Measurements from ENCODE around the gene MUTYH. TPM values are rescaled to one million over a fixed set of nuclear protein-coding genes. Genes with fewer than 3 reads are reported as not detected.

The MUTYH gene
- total and polyA plus RNA-seq, 2 experiments from 2014 or later: 23.5 to 29.6 TPM

- H3K36me3 ChIP-seq (replicated peaks; ENCODE audit: insufficient read depth, low read depth): no peaks in the 10 kb centered on the region
- no peaks in the 10 kb centered on the region for H3K9me2 ChIP-seq (replicated peaks; ENCODE audit: insufficient read depth)
- H3K27me3 ChIP-seq: no peaks in the 10 kb centered on the region
- H3K79me2 ChIP-seq: peaks cover 6% of the 10 kb centered on the region
- no peak overlapping the region for H2AFZ ChIP-seq
- no peak overlapping the region for H3K4me2 ChIP-seq
- 96% methylated on average over 10 of the region's 10 CpGs for whole genome bisulfite sequencing (ENCODE audit: low lambda C conversion rate, missing lambda C conversion rate)
- H3K4me3 ChIP-seq: no peak overlapping the region
- H4K20me1 ChIP-seq (ENCODE audit: insufficient read depth, poor library complexity, severe bottlenecking): no peaks in the 10 kb centered on the region
- H3K9me3 ChIP-seq (ENCODE audit: low read depth): no peaks in the 10 kb centered on the region
- H3K4me1 ChIP-seq (ENCODE audit: insufficient read depth): peaks cover 24% of the 10 kb centered on the region
- no peak for TF ChIP-seq CTCF (IDR thresholded peaks at IDR 0.05; ENCODE audit: poor library complexity)
- TF ChIP-seq EZH2phosphoT487 (IDR thresholded peaks at IDR 0.05; ENCODE audit: low read depth, severe bottlenecking, unreplicated experiment): no peak
- TF ChIP-seq EZH2 (IDR thresholded peaks at IDR 0.05; ENCODE audit: borderline replicate concordance): no peak
- H3K27ac ChIP-seq: no peak overlapping the region
- DNase-seq (ENCODE audit: low spot score): no peak
Measured at GRCh38 chr1:45332346-45332720, 7.9 kb downstream of the MUTYH start.

GRCh38 chr1:45331436-45332345, 8.5 kb downstream of the MUTYH start:
- TF ChIP-seq CTCF (IDR thresholded peaks at IDR 0.05; ENCODE audit: poor library complexity) (no peak), EZH2 (IDR thresholded peaks at IDR 0.05; ENCODE audit: borderline replicate concordance) (no peak), EZH2phosphoT487 (IDR thresholded peaks at IDR 0.05; ENCODE audit: low read depth, severe bottlenecking, unreplicated experiment) (no peak)
- H3K36me3 ChIP-seq (replicated peaks; ENCODE audit: insufficient read depth, low read depth): no peaks in the 10 kb centered on the region
- H3K4me3 ChIP-seq: no peak overlapping the region
- no peak overlapping the region for H3K4me2 ChIP-seq
- no peaks in the 10 kb centered on the region for H3K27me3 ChIP-seq
- H4K20me1 ChIP-seq (ENCODE audit: insufficient read depth, poor library complexity, severe bottlenecking): no peaks in the 10 kb centered on the region
- no peak overlapping the region for H3K27ac ChIP-seq
- peaks cover 5% of the 10 kb centered on the region for H3K79me2 ChIP-seq
- H2AFZ ChIP-seq: no peak overlapping the region
- H3K9me3 ChIP-seq (ENCODE audit: low read depth): no peaks in the 10 kb centered on the region
- H3K4me1 ChIP-seq (ENCODE audit: insufficient read depth): peaks cover 22% of the 10 kb centered on the region
- no peak for DNase-seq (ENCODE audit: low spot score)
- WGBS (ENCODE audit: low lambda C conversion rate, missing lambda C conversion rate): 97% methylated on average over 18 of the region's 18 CpGs
- no peaks in the 10 kb centered on the region for H3K9me2 ChIP-seq (replicated peaks; ENCODE audit: insufficient read depth)

GRCh38 chr1:45329445-45329844, 10.8 kb downstream of the MUTYH start:
- Histone ChIP-seq H2AFZ (no peak overlapping the region), H3K4me3 (no peak overlapping the region), H3K4me1 (ENCODE audit: insufficient read depth) (peaks cover 12% of the 10 kb centered on the region), H3K27ac (no peak overlapping the region), H3K27me3 (no peaks in the 10 kb centered on the region), H4K20me1 (ENCODE audit: insufficient read depth, poor library complexity, severe bottlenecking) (no peaks in the 10 kb centered on the region), H3K36me3 (replicated peaks; ENCODE audit: insufficient read depth, low read depth) (no peaks in the 10 kb centered on the region), H3K9me3 (ENCODE audit: low read depth) (no peaks in the 10 kb centered on the region), H3K79me2 (peaks cover 3% of the 10 kb centered on the region), H3K9me2 (replicated peaks; ENCODE audit: insufficient read depth) (no peaks in the 10 kb centered on the region), H3K4me2 (no peak overlapping the region)
- 36% methylated on average over 4 of the region's 4 CpGs for WGBS (ENCODE audit: low lambda C conversion rate, missing lambda C conversion rate)
- DNase-seq (ENCODE audit: low spot score): no peak
- TF ChIP-seq EZH2 (IDR thresholded peaks at IDR 0.05; ENCODE audit: borderline replicate concordance) (no peak), EZH2phosphoT487 (IDR thresholded peaks at IDR 0.05; ENCODE audit: low read depth, severe bottlenecking, unreplicated experiment) (no peak)

- Histone ChIP-seq H3K79me2 (peaks cover 3% of the 10 kb centered on the region), H3K4me2 (peak overlapping the region; percentile 90), H4K20me1 (ENCODE audit: insufficient read depth, poor library complexity, severe bottlenecking) (no peaks in the 10 kb centered on the region), H3K4me3 (no peak overlapping the region), H3K9me3 (ENCODE audit: low read depth) (no peaks in the 10 kb centered on the region), H3K9me2 (replicated peaks; ENCODE audit: insufficient read depth) (no peaks in the 10 kb centered on the region), H3K27ac (no peak overlapping the region), H2AFZ (no peak overlapping the region), H3K36me3 (replicated peaks; ENCODE audit: insufficient read depth, low read depth) (no peaks in the 10 kb centered on the region), H3K27me3 (no peaks in the 10 kb centered on the region), H3K4me1 (ENCODE audit: insufficient read depth) (peaks cover 9% of the 10 kb centered on the region)
- DNase-seq (ENCODE audit: low spot score): no peak
- WGBS (ENCODE audit: low lambda C conversion rate, missing lambda C conversion rate): 52% methylated on average over 5 of the region's 5 CpGs
- TF ChIP-seq CTCF (IDR thresholded peaks at IDR 0.05; ENCODE audit: poor library complexity) (no peak), EZH2phosphoT487 (IDR thresholded peaks at IDR 0.05; ENCODE audit: low read depth, severe bottlenecking, unreplicated experiment) (no peak), EZH2 (IDR thresholded peaks at IDR 0.05; ENCODE audit: borderline replicate concordance) (no peak)
Measured at GRCh38 chr1:45328680-45329079, 11.6 kb downstream of the MUTYH start.
